GM13976 (cell line): Measurements from ENCODE around the gene P2RX3.

Experiments used
- DNase-seq: peaks from one replicate; pipeline ENCODE4 v3.0.0; 2012; ENCODE audit warnings: low spot score
- CTCF ChIP-seq: IDR thresholded peaks from 2 replicates; pipeline ENCODE4 v1.5.1; 2012; ENCODE audit warnings: borderline replicate concordance, mild to moderate bottlenecking; ENCODE audit not compliant: insufficient read depth; ENCODE audit errors: extremely low read depth, missing control alignments, control extremely low read depth
- in situ Hi-C: fragments of 300-500 bp; cut with MboI; formaldehyde crosslinking; loops from one replicate; pipeline ENCODE4 v1.12.0; 2022; ENCODE audit warnings: low sequenced_read_pairs, mixed read lengths, inconsistent platforms; ENCODE audit not compliant: unreplicated experiment

P2RX3 gene

GRCh38 chr11:57324154-57324885, 13.8 kb upstream of the P2RX3 start:
- in situ Hi-C loops: no loop called here
- DNase-seq: peak; percentile 71
- no peak for TF ChIP-seq CTCF

GRCh38 chr11:57324886-57325734, 13.0 kb upstream of the P2RX3 start, which contains the start of gene TNKS1BP1:
Gene TNKS1BP1 (minus strand): TSS chr11:57324952. CDS start chr11:57321885, 3,067 bp downstream.
- TF ChIP-seq CTCF: no peak
- in situ Hi-C loops: no loop called here
- peak; percentile 97 for DNase-seq

GRCh38 chr11:57325735-57326048, 12.5 kb upstream of the P2RX3 start:
- DNase-seq: no peak
- in situ Hi-C loops: no loop called here
- TF ChIP-seq CTCF: no peak

GRCh38 chr11:57327721-57328120, 10.4 kb upstream of the P2RX3 start:
- no peak for TF ChIP-seq CTCF
- DNase-seq: no peak
- in situ Hi-C loops: no loop called here

GRCh38 chr11:57330029-57330428, 8.1 kb upstream of the P2RX3 start:
- no peak for TF ChIP-seq CTCF
- DNase-seq: no peak
- in situ Hi-C loops: no loop called here

- in situ Hi-C loops: no loop called here
- no peak for TF ChIP-seq CTCF
- no peak for DNase-seq
Measured at GRCh38 chr11:57331720-57332119, 6.4 kb upstream of the P2RX3 start.
